T47D (cell line): ENCODE measurements around the gene DOK5.
A peak's percentile ranks its signal among the peaks of the same experiment; 100 is the strongest.

Experiments used
- DNase-seq, 2 experiments: peaks; one replicate each; pipeline versions ENCODE4 v3.0.0 to v3.0.0-alpha.2; 2011 to 2012; ENCODE audit warnings: low read depth in 1 of 2, low spot score in 1 of 2
- JUND ChIP-seq: IDR thresholded peaks from 2 replicates; pipeline ENCODE4 v1.6.1; 2012; ENCODE audit warnings: low read depth
- in situ Hi-C: cut with HindIII; loops from 2 replicates; pipeline ENCODE4 v1.10.0; 2016; ENCODE audit warnings: low sequenced_read_pairs, low pct_unique_long_range_greater_than_20kb

The DOK5 gene

DNA sequence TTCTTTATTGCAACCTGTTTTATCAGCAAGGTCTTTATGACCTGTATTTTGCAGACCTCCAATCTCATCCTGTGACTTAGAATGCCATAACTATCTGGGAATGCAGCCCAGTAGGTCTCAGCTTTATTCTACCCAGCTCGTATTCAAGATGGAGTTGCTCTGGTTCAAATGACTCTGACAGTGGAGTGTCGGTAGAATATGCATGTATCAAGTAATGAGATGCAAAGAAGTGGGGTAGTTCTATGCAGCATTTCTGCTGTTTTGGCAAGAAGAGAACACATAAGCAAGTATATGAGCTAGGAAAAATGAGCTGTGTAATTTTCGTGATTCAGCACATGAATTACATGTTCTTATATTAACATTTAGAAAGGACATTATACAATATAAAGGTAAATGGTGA, 185.9 kb downstream of the DOK5 start:
- in situ Hi-C loops, result no loop called here
- DNase-seq, result no peak
- TF ChIP-seq JUND, result no peak

DNA sequence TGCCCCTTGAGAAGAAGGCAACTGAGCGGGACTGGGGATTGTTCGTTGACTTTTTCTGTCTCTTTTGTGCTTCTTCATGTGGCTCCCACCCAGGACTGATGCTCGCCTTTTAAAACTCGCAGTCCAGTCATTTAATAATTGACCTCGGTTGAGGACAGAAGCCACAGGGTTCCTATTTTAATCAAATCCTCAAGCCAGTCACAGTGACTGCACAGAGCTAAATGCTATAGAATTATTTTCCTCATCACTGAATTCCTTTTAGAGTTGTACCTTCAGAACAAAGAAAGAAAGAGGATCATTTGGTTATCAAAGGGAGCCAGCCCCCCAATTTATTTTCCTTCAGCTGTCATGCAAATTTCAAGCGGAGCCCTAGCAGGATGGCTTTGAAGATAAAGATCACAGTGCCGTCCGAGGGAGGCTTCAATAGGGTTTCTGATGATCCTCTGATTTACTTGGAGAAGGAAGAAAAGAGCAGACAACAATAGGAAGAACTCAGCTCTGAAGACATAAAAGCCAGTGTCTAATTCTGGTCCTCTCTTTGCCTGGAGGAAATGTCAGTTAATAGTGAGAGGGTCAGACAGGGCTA, 186.6 kb downstream of the DOK5 start:
- DNase-seq, result no peak
- in situ Hi-C loops, result no loop called here
- no peak for TF ChIP-seq JUND

DNA sequence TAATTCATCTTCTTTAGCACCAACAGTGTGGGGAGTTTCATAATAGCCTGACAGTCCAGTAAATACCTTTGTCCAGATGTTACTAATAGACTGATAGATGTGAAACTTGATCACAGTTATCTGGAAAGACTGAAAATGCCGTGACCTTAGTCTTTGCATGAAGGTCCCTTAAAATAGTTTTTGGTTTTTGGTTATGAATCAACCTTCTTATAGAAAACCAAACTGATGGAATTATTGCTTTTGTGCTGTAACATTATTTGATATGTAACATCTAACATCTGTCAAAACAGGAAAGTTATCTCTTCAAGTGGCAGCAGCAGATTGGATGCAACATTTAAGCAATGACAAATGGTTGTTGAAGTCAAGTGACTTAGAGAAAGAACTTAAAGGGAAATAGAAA, 190.4 kb downstream of the DOK5 start:
- no peak for TF ChIP-seq JUND
- in situ Hi-C loops, result no loop called here
- no peak for DNase-seq

DNA sequence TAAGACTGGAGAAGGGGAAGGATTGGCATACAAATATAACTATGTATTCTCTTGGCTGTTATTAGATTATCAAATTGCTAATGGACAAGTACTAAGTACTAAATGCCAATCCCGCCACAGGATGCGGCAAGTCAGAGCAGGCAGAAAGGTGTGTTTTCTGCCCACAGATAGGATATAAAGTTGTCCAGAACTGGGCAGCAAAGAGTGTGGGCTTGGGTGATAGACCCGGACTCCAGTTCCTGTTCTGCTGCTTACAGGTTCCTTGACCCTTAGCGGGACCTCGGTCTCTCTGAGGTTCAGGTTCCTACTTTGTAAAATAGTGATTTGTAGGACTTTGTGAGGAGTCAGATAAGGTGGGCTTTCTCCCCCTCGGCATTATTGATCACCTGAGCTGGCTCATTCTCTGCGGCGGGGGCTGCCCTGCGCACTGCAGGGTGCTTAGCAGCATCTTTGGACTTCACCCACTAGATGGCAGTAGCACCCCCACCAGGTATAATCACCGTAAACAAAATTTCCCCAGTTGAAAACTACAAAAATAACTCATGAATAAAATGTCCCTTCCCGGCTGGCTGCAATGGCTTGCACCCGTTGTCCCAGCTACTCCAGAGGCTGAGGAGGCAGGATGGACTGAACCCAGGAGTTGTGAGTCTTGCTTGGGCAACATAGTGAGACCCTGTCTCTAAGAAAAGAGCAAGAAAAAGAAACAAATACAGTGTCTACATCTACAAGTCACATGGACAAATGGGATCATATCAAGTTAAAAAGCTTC, 193.1 kb downstream of the DOK5 start:
- TF ChIP-seq JUND, result no peak
- in situ Hi-C loops, result no loop called here
- DNase-seq, result peak in 1 of 2 experiments; percentile 59

DNA sequence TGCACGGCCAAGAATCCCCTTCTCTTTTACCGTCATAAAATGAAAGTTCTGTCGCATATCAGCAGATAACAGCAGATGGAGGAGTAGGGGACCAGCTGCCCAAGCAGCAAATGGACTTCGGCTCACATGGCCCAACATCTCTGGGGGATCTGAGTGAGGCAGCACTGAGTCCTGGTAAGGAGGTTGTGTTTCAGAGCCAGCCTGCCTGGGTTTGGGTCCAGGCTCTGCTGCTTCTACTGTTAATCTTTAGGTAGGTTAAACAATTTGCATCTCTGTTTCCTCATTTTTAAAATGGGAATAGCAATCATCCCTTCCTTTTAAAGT, 193.6 kb downstream of the DOK5 start:
- in situ Hi-C loops, result no loop called here
- no peak for TF ChIP-seq JUND

DNA sequence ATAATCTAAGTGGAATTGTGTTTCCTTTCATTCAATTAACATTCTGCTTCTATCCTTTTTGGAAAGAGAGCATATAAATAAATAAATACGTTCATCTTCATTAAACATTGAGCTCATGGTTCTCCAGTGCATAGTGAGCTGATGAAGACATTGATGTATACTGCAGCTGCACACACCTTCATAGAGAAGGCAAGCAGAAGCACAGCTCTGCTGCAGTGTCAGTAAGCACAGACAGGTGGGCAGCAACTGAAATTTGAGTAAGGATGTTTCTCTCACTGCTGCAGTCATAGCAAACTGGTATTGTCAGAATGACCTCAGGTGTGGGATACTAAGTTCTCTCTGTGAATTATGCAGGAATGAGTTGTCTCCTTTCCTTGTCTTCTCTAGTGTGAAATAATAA, 202.9 kb downstream of the DOK5 start:
- DNase-seq, result no peak
- in situ Hi-C loops, result no loop called here
- no peak for TF ChIP-seq JUND

More for the DNA sequence above, 193.6 kb downstream of the DOK5 start:
- no peak for DNase-seq

DNA sequence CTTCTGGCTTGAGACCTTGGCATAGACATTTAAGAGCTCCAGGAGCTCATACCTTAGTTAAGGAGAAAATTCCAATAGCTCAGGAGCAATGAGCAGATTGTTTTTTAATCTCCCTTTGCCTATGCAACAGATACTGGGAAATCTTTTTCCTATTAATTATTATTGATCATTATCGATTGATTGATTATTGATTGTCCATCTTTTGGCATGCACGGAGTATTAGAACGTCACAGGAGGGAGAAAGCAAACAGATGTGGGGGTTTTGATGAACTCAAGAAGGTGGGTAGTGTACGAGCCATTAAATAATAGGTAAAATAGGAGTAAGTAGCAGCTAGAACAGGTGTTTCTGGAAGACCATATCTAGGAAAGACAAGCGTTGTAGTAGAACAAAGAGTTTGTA, 205.0 kb downstream of the DOK5 start:
- no peak for DNase-seq
- in situ Hi-C loops, result no loop called here
- TF ChIP-seq JUND, result no peak

DNA sequence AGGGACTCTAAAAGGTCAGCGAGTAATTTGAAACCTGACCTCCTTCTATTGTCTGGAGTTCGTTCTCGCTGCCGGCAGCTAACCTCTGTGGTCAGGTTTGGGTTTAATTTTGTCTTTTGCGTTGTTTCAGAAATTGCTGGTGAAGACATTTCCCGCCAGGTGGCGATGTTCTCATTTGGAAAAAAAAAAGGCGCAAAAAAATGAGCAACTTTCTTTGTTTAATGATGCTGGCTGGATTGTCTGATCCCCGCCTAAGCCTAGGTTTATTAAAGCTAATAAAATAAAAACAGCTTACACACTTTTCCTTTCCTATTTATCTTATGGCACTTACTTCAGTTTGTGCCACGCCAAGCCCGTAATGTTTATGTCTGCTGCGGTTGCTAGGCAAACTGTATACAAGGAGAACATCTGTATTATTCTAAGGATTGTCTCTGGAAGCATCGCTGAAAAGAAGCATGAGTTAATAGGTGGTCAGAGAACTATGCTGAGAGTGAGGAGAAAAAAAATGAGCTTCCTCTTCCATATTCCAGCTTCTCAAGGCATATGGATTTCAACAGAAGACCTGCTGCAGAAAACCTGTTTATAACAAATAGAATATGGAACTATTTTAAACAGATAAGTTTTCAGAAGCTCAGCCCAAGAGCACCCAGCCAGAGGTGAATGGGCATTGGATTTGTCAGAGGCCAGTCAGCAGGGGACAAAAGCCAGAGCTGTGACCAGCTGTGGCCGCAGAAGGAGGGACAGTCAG, 205.7 kb downstream of the DOK5 start:
- TF ChIP-seq JUND, result no peak
- in situ Hi-C loops, result no loop called here
- DNase-seq, result peak in 1 of 2 experiments; percentile 66

DNA sequence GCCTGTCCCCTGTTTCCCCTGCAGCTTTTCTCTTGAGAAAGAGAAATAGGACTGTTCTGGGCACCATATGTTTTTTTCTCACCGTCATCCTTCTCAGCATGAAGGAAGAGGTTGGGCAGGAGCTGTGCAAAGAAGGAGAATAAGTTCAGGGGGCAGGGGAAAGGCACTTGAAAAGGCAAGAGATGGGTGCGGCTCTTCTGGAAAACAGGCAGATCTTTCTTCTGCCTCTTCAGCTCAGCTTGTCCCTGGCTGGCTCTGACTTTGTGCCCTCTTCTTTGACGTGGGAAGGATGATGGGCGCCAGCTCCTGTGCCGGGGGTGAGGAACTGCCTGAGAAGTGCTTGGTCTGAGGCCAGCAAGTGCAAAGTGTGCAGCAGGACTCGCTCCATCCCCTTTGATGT, 206.5 kb downstream of the DOK5 start:
- no peak for DNase-seq
- TF ChIP-seq JUND, result no peak
- in situ Hi-C loops, result no loop called here

DNA sequence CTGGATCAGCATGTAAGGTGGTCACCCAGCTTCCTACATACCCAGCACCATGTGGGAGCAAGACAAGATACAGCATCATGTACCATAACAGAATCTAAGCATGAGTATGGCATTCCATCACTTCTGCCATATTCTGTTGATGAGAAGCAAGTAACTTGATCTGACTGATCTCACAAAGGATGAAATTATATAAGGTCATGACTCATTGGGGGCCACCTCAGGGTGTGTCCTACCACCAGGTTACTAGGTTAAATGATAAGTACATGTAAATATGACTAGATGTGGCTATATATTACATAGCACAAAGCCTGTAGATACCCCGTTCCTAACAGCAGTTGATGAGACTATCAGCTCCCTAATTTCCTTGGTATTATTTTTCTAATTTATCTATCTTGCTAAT, 213.1 kb downstream of the DOK5 start:
- no peak for DNase-seq
- no peak for TF ChIP-seq JUND
- in situ Hi-C loops, result no loop called here

DNA sequence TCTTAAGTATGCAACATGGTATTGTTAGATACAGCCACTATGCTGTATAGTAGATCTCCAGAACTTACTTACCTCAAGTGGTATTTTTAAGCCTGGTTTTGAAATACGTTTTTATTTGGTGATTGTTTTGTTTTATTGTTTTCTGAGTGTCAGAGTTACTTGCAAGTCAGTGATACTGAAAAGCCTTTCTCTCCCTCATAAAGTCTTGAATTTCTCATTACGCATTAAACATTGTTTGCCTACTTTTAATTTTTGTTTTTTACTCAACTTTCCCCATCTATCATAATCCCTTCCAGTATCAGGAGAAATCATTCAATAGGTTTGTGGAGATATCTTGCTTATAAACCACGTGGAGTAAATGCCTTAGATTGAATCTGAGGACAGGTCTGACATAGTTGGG, 214.9 kb downstream of the DOK5 start:
- no peak for DNase-seq
- in situ Hi-C loops, result no loop called here
- TF ChIP-seq JUND, result no peak

DNA sequence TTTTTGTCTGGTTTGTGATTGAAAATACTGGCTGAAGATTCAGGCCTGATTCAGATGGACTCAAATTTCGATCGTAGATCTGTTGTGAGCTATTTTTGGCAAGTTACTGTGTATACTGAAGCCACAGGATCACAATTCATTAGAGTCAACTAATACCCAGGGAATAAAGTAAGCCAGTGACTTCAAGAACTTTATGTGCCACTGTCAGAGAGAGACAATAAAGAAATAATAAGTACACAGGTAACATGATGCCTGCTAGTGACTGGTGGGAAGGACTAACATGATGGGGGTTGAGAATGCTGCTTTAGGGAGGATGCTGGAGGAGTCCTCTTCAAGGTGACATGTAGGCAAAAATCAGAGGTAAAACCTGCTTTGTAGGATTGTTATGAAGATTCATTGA, 215.9 kb downstream of the DOK5 start:
- in situ Hi-C loops, result no loop called here
- TF ChIP-seq JUND, result no peak
- DNase-seq, result no peak

DNA sequence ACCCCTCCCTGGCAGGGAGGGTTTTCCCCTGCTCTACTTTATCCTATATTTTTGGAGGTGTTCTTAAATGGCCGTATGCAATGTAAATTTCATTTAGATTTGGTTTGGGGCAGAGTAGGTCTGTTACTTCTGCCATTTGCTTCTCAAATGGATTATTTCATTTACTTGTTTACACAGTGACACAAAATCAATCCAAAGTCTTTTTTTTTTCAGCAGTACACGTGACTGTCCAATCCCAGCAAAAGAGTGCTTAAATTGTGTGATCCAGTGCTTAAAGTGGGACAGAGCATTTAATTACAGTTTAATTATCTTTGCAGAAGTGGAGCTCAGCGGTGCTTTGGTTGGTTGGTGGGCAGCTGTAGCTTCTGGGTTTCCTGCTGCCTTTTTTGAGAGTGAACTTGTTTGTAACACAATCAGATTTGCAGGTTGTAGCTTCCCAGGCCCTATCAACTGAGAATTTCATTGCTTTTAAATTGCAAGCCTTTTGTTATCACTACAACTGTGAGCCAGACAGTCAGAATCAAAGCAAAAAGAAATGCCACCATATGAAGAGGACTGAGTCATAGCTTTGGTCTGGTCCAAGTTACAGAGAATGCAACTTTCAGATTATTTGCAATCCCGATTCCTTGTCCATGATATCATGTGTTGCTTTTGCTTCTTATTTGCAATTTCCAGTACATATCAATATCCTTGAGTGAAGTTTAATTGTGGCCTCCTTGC, 216.9 kb downstream of the DOK5 start:
- DNase-seq, result no peak
- no peak for TF ChIP-seq JUND
- in situ Hi-C loops, result no loop called here
